DOHH2 (cell line): Measurements from ENCODE around the gene STXBP4.

Experiments used
- H3F3A ChIP-seq: fragments of 200-600 bp; sonication (generic), shearing (Covaris generic); 2 replicates; pipeline ENCODE4 v1.6.0; 2016; ENCODE audit warnings: antibody characterized with exemption, mild to moderate bottlenecking; ENCODE audit not compliant: control insufficient read depth, insufficient read depth
- H3K27ac ChIP-seq: fragments of 200-600 bp; sonication (generic); 2 replicates; pipeline ENCODE4 v1.5.1; 2014; ENCODE audit warnings: low read depth, mild to moderate bottlenecking, low read length, moderate library complexity
- H3K27me3 ChIP-seq: fragments of 200-600 bp; sonication (generic); 2 replicates; pipeline ENCODE4 v1.6.1; 2014; ENCODE audit warnings: mild to moderate bottlenecking, low read length, mixed read lengths; ENCODE audit not compliant: control insufficient read depth
- H3K36me3 ChIP-seq: fragments of 200-600 bp; sonication (generic); 2 replicates; pipeline ENCODE4 v1.6.1; 2014; ENCODE audit warnings: mild to moderate bottlenecking, low read length, moderate library complexity, mixed read lengths; ENCODE audit not compliant: control insufficient read depth
- H3K4me1 ChIP-seq: fragments of 200-600 bp; sonication (generic); 2 replicates; pipeline ENCODE4 v1.6.1; 2014; ENCODE audit warnings: mild to moderate bottlenecking, low read length, mixed read lengths; ENCODE audit not compliant: control insufficient read depth
- H3K4me2 ChIP-seq: fragments of 200-600 bp; sonication (generic); 2 replicates; pipeline ENCODE4 v1.6.0; 2014; ENCODE audit warnings: mild to moderate bottlenecking, low read length, moderate library complexity
- H3K4me3 ChIP-seq: fragments of 200-600 bp; sonication (generic); 2 replicates; pipeline ENCODE4 v1.5.1; 2014; ENCODE audit warnings: mild to moderate bottlenecking, low read length, mixed read lengths
- H3K79me2 ChIP-seq: fragments of 200-600 bp; sonication (generic); 2 replicates; pipeline ENCODE4 v1.6.1; 2014; ENCODE audit warnings: mild to moderate bottlenecking, low read length, mixed read lengths; ENCODE audit not compliant: control insufficient read depth
- H3K9me2 ChIP-seq: fragments of 200-600 bp; sonication (generic); replicated peaks from 2 replicates; pipeline ENCODE4 v1.6.1; 2014; ENCODE audit warnings: mild to moderate bottlenecking, low read length, mixed read lengths; ENCODE audit not compliant: control insufficient read depth
- H3K9me3 ChIP-seq: fragments of 200-600 bp; sonication (generic); 2 replicates; pipeline ENCODE4 v1.6.1; 2014; ENCODE audit warnings: antibody characterized with exemption, low read length, mixed read lengths; ENCODE audit not compliant: control insufficient read depth, insufficient read depth
- H4K20me1 ChIP-seq: fragments of 200-600 bp; sonication (generic); 2 replicates; pipeline ENCODE4 v1.6.0; 2014; ENCODE audit warnings: low read depth, mild to moderate bottlenecking, antibody characterized with exemption, low read length, moderate library complexity; ENCODE audit not compliant: control insufficient read depth, insufficient read depth
- EZH2phosphoT487 ChIP-seq: fragments of 200-600 bp; sonication (generic); IDR thresholded peaks from 2 replicates; pipeline ENCODE4 v1.6.1; 2017; ENCODE audit warnings: borderline replicate concordance, mild to moderate bottlenecking, antibody characterized with exemption, low read length, moderate library complexity, mixed read lengths
- TF ChIP-seq, protein P1 (sequence below): fragments of 200-600 bp; sonication (generic); IDR thresholded peaks from one replicate; pipeline ENCODE4 v1.5.1; 2014; ENCODE audit warnings: antibody characterized with exemption, mild to moderate bottlenecking, low read depth, low read length; ENCODE audit not compliant: poor library complexity, severe bottlenecking

STXBP4 gene

GRCh38 chr17:54968262-54968987, at the start of gene STXBP4, which contains the start of gene COX11:
Gene STXBP4, plus strand, starts transcription at chr17:54968765. Its CDS starts 17,455 bp downstream, at chr17:54986220.
Gene COX11, minus strand, starts transcription at chr17:54968654. Its CDS starts 8 bp downstream, at chr17:54968646.
- Histone ChIP-seq H3K36me3 (peaks cover 33% of the 10 kb centered on the region), H3K27me3 (no peaks in the 10 kb centered on the region), H3F3A (no peaks in the 10 kb centered on the region), H3K9me3 (no peaks in the 10 kb centered on the region), H3K9me2 (no peaks in the 10 kb centered on the region), H3K4me2 (peak within 1 kb of the TSS; percentile 96), H3K79me2 (peaks cover 72% of the 10 kb centered on the region), H3K27ac (peak within 1 kb of the TSS; percentile 62), H3K4me1 (peaks cover 34% of the 10 kb centered on the region), H3K4me3 (peak within 1 kb of the TSS; percentile 97), H4K20me1 (no peaks in the 10 kb centered on the region; the same call in 1 of the 2 replicates)
- no peak for TF ChIP-seq EZH2phosphoT487
- TF ChIP-seq, protein P1, sequence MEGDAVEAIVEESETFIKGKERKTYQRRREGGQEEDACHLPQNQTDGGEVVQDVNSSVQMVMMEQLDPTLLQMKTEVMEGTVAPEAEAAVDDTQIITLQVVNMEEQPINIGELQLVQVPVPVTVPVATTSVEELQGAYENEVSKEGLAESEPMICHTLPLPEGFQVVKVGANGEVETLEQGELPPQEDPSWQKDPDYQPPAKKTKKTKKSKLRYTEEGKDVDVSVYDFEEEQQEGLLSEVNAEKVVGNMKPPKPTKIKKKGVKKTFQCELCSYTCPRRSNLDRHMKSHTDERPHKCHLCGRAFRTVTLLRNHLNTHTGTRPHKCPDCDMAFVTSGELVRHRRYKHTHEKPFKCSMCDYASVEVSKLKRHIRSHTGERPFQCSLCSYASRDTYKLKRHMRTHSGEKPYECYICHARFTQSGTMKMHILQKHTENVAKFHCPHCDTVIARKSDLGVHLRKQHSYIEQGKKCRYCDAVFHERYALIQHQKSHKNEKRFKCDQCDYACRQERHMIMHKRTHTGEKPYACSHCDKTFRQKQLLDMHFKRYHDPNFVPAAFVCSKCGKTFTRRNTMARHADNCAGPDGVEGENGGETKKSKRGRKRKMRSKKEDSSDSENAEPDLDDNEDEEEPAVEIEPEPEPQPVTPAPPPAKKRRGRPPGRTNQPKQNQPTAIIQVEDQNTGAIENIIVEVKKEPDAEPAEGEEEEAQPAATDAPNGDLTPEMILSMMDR, result peak; percentile 52

DNA sequence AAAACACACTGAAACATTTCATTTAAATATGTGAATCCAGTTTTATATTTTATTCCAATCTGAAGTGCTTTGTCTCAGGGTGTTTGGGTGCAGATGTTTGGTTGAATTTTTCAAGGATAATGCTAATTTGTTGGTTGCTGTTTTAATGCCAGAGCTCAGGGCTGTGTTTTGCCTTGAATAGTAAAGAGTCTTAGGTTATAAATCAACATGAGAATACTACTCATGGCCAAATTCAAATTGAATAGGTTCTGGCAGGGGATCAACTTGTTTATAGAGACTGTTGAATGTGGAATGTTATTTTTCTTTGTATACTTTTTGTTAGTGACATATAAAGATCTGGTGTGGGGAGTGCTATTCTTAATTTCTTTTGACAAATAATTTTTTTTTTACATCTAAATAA, 49.1 kb upstream of the STXBP4 start:
- Histone ChIP-seq H3F3A (no peaks in the 10 kb centered on the region), H3K9me3 (no peaks in the 10 kb centered on the region), H3K4me3 (no peak overlapping the region), H4K20me1 (no peaks in the 10 kb centered on the region), H3K79me2 (no peaks in the 10 kb centered on the region), H3K4me1 (no peaks in the 10 kb centered on the region), H3K36me3 (no peaks in the 10 kb centered on the region), H3K9me2 (no peaks in the 10 kb centered on the region), H3K4me2 (no peak overlapping the region), H3K27ac (no peak overlapping the region), H3K27me3 (no peaks in the 10 kb centered on the region)
- TF ChIP-seq EZH2phosphoT487, result no peak
- TF ChIP-seq, protein P1, result no peak

DNA sequence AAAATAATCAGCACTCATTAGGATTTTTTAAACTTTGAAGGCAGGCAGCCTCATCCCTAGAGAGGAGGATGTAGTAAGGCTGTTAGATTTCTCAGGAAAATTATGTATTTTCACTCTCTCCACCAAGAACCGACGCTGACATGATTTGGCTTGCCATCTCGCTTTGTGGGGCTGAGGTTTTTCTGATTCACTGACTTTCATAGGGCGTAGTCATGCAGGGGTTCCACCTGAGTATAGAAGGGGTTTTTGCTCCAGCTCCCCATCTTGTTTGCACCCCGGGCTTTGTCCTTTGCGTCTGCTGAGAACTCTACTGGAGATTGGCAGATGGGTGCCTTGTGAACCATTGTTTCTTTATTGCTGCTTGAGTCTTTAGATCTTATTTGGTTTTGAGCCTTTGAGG, 47.7 kb upstream of the STXBP4 start:
- no peaks in the 10 kb centered on the region for H3K27me3 ChIP-seq
- TF ChIP-seq, protein P1, result no peak
- no peak for TF ChIP-seq EZH2phosphoT487
- no peaks in the 10 kb centered on the region for H3K36me3 ChIP-seq

More for the DNA sequence above, 47.7 kb upstream of the STXBP4 start:
- Histone ChIP-seq H3F3A (no peaks in the 10 kb centered on the region), H3K9me2 (no peaks in the 10 kb centered on the region), H3K4me3 (no peak overlapping the region), H3K27ac (no peak overlapping the region), H3K4me2 (no peak overlapping the region), H3K4me1 (no peaks in the 10 kb centered on the region), H3K9me3 (no peaks in the 10 kb centered on the region), H3K79me2 (no peaks in the 10 kb centered on the region), H4K20me1 (no peaks in the 10 kb centered on the region)
